Hepatocyte (in vitro differentiated cells): Measurements from ENCODE around the gene MSH5.
"Not testable (repeated sequence)": the region's sequence is repeated elsewhere in the genome, so short reads cannot be mapped to it uniquely, and the experiment has no call there.

Experiments
- CTCF ChIP-seq: fragments of 200-600 bp; sonication (generic); IDR thresholded peaks from 2 replicates; pipeline ENCODE4 v1.5.1; 2016; ENCODE audit warnings: antibody characterized with exemption, mild to moderate bottlenecking; ENCODE audit not compliant: poor library complexity
- EZH2 ChIP-seq: fragments of 200-600 bp; sonication (generic); IDR thresholded peaks from 2 replicates; pipeline ENCODE4 v1.6.1; 2016; ENCODE audit warnings: antibody characterized with exemption, mild to moderate bottlenecking, borderline replicate concordance
- EZH2phosphoT487 ChIP-seq: fragments of 200-600 bp; sonication (generic); IDR thresholded peaks from one replicate; pipeline ENCODE4 v1.6.1; 2018; ENCODE audit warnings: antibody characterized with exemption, mild to moderate bottlenecking, low read depth, moderate library complexity; ENCODE audit not compliant: unreplicated experiment, severe bottlenecking

- not testable (repeated sequence) for TF ChIP-seq CTCF, EZH2phosphoT487, EZH2
Measured at GRCh38 chr6:31709157-31709556, 30.6 kb upstream of the MSH5 start.
